GM21737 (cell line): ENCODE data around the gene ADCY5.
"Not testable (repeated sequence)": the region's sequence is repeated elsewhere in the genome, so short reads cannot be mapped to it uniquely, and the experiment has no call there.

Source experiments
- ATAC-seq: cut with Tn5 transposase; IDR thresholded peaks from one replicate; pipeline ENCODE4 v1.9.1; 2021; ENCODE audit warnings: mild to moderate bottlenecking, moderate library complexity; ENCODE audit not compliant: unreplicated experiment

The ADCY5 gene

GRCh38 chr3:123278446-123278845 lies 170.4 kb downstream of the ADCY5 start:
- ATAC-seq = no peak

- ATAC-seq = no peak
Measured at GRCh38 chr3:123277106-123277505, 171.8 kb downstream of the ADCY5 start.

GRCh38 chr3:123276346-123277006 lies 172.4 kb downstream of the ADCY5 start:
- no peak for ATAC-seq

- ATAC-seq = no peak
Measured at GRCh38 chr3:123275691-123276090, 173.2 kb downstream of the ADCY5 start.

- no peak for ATAC-seq
Measured at GRCh38 chr3:123272547-123272946, 176.3 kb downstream of the ADCY5 start.

- no peak for ATAC-seq
Measured at GRCh38 chr3:123271466-123272159, 177.3 kb downstream of the ADCY5 start.

GRCh38 chr3:123270818-123271217 lies 178.1 kb downstream of the ADCY5 start:
- ATAC-seq = no peak

GRCh38 chr3:123267821-123268220 lies 181.1 kb downstream of the ADCY5 start:
- no peak for ATAC-seq

GRCh38 chr3:123263941-123264340 lies 184.9 kb downstream of the ADCY5 start:
- ATAC-seq = no peak

GRCh38 chr3:123262868-123263267 lies 186.0 kb downstream of the ADCY5 start:
- ATAC-seq = no peak

- no peak for ATAC-seq
Measured at GRCh38 chr3:123262226-123262625, 186.7 kb downstream of the ADCY5 start.

GRCh38 chr3:123261666-123262065 lies 187.2 kb downstream of the ADCY5 start:
- ATAC-seq = no peak

GRCh38 chr3:123258811-123259420 lies 190.0 kb downstream of the ADCY5 start:
- no peak for ATAC-seq

- ATAC-seq = no peak
Measured at GRCh38 chr3:123258359-123258758, 190.5 kb downstream of the ADCY5 start.

- ATAC-seq = no peak
Measured at GRCh38 chr3:123256256-123256655, 192.6 kb downstream of the ADCY5 start.

GRCh38 chr3:123246866-123247265 lies 202.0 kb downstream of the ADCY5 start:
- no peak for ATAC-seq

- ATAC-seq = no peak
Measured at GRCh38 chr3:123244128-123244527, 204.8 kb downstream of the ADCY5 start.

- no peak for ATAC-seq
Measured at GRCh38 chr3:123239756-123240155, 209.1 kb downstream of the ADCY5 start.

- ATAC-seq = not testable (repeated sequence)
Measured at GRCh38 chr3:123239186-123239585, 209.7 kb downstream of the ADCY5 start.

GRCh38 chr3:123236902-123237301 lies 212.0 kb downstream of the ADCY5 start:
- ATAC-seq = no peak
